Pulmonary artery endothelial cell (primary cell): ENCODE data around the gene CACNA1H. TPM values are rescaled to one million over a fixed set of nuclear protein-coding genes. Genes with fewer than 3 reads are reported as not detected.

Experiments
- DNase-seq: peaks from one replicate; pipeline ENCODE4 v3.0.0-alpha.2; 2011; ENCODE audit warnings: low read depth, low spot score
- total RNA-seq: library from RNA; depleted of rRNA; stranded (reverse); fragments of >200 nt; gene quantifications from 2 replicates; pipeline ENCODE4 v1.2.3, GENCODE V29; 2014

CACNA1H gene
- total RNA-seq, 1 donor from 2014 or later, result 0.07 TPM

DNA sequence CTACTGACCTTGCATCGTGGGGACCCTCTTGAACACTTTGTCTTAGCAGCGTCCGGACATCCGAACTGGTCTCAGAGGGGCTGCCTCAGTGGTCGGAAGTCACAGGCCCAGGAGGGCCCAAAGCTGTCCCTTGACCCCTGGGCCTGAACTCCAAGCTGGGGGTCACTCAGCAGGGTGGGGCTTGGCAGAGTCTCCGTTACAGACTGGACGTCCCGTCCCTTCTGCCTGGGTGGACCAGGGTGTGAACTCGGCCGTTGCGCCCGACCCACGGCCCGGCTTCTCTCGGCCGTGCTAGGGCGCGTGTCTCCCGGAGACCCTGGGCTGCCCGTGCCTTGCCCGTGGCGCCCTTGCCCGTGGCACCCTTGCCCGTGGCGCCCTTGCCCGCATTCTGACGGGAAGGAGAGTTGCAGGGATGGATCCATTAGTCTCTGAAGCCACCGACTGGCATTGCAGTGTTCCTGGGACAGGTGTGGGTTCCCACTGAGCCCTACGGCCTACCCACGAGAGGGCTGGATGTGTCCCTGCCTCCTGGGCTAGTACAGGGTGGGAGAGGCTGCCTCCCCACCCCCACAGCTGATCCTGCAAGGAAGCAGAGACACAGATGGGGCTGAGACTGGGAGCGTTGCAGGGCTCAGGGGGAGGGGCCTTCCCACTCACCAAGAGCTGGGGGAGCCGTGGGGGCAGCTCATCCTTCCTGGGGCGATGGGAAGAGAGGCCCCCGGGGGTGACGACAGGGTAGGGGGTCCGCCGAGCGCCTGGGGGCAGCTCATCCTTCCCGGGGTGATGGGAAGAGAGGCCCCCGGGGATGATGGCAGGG is 4.9 kb downstream of the CACNA1H start:
- DNase-seq, result no peak

GRCh38 chr16:1158456-1159324 is 5.8 kb downstream of the CACNA1H start:
- DNase-seq, result no peak

DNA sequence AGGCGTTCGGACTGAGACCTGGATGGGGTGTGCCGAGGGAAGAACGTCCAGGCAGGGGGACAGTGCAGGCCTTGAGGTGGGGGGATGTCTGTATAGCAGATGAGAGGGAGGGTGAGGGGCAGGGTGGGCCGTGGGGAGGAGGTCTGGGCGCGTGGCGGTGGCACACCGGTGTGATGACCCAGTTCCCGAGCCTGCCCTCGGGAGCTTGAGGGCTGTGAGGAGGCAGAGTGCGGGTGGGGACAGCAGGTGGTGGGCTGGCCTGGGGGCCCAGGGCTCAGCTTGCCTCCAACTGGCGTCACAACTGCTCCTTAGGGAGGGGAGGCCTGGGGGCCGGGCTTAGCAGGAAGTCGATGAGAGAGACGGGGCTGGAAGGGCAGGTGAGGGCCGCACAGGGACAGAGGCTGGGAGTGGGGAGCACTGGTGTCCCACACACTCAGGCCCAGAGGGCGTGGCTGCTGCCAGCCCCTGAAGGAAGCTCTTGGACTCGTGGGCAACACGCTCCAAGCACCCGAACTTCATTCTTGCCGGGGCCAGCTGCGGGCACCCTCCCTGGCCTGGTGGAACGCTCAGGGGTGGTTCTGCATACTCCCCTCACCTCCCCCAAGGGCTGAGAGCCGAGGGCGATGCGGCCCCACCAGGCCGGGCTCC is 6.5 kb downstream of the CACNA1H start:
- no peak for DNase-seq

GRCh38 chr16:1159973-1160772 is 7.3 kb downstream of the CACNA1H start:
- DNase-seq, result no peak

DNA sequence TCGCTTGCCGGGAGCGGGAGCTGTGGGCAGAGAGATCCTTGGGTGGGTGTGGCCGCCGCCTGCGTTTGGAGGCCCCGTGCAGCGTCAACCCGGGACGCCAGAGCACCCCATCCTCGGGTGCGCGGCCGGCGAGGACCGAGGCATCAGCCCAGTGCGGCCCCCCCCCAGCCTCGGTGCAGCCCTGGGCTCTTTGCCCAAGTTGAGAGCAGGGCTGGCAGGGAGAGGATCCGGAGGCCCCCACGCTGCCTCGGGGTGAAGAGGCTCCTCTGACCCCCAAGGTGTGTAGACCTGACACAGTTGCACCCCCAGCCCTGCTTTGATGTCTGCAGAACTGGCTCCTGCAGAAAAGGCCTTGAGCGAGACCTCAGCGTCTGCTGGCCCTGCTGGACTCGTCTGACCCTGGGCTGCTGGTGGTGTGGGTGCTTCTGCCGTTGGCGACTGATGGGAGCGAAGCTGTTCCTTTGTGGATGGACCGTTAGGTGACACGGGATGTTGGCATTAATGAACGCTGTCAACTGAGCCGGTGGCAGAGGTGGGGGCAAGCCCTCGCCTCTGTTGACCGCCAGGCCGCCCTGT is 8.0 kb downstream of the CACNA1H start:
- DNase-seq, result no peak

DNA sequence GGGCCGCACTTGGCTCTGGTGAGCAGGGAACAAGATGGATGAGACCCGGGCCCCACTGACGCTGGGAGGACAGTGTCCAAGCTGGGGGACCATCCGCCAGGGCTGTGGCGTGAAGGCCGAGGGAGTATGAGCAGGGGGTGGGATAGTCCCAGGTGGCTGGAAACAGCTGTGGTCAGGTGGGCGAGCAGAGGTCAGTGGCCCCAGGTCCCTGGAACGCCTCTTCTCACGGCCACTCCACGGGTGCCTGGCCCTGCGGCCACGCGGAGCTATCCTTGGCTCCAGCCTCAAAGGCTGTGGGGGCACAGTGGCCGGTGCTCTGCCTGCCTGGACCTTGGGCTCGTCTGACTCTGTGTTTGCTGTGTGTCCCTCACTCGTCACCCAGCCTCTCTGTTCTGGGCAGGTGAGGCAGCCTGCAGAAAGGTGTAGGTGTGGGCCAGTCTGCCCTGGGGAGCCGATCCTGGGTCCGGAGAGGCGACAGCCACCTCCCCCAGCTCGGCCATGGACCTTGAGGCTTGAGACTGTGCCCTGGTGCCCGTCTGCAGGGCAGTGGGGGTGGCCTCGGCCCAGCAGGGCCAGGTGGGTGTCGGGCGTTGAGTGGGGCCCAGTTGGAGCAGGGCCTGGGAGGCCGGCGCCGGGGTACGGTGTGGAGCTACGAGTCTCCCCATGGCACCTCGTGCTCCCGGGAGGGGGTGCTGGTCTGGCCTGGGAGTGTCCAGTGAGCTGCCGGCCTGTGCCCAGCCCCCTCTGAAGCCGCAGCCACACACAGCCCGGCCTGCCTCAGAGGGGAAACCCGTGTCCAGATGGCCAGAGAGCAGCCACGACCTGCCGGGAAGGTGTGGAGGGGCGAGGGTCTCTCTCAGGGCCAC is 10.0 kb downstream of the CACNA1H start:
- no peak for DNase-seq

DNA sequence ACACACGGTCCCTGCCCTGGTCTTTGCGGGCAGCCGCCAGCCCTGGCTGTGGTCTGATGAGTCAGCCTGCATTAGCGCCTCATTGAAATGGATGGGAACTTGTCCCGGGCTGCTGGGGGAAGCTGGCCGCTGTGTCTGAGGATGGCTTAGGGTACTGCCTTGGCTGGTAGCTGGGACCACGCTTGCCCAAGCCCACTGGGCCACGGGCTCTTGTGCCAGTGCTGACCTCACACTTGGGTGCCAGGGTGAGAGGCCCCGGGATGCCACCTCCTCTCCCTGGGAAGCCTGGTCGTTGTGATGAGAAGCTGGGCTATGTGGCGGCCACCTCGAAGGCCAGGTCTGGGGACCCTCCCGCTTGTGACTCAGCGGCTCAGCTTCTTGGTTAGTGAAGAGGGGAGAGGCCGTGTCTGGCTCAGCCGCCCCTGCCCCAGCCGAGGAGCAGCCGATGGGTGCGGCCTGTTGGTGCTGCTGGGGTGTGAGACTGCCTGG is 10.7 kb downstream of the CACNA1H start:
- no peak for DNase-seq

DNA sequence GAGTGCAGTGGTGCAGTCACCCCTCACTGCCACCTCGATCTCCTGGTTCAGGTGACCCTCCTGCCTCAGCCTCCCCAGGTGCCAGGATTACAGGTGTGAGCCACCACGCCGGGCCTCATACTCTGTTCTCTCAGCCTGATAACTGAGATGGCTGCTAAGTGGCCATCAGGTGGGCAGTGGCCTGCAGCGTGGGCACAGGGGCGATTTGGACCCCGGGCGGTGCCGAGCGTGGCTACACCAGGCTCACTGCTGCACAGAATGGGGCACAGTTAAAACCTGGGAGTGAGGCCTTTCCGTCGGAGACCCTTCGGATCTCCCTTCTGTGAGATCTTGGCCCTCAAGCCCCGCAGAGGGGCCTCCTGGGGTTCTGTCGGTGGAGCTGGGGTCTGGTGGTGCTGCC is 11.5 kb downstream of the CACNA1H start:
- no peak for DNase-seq

- no peak for DNase-seq
Observed at GRCh38 chr16:1164975-1165374, 12.1 kb downstream of the CACNA1H start.

DNA sequence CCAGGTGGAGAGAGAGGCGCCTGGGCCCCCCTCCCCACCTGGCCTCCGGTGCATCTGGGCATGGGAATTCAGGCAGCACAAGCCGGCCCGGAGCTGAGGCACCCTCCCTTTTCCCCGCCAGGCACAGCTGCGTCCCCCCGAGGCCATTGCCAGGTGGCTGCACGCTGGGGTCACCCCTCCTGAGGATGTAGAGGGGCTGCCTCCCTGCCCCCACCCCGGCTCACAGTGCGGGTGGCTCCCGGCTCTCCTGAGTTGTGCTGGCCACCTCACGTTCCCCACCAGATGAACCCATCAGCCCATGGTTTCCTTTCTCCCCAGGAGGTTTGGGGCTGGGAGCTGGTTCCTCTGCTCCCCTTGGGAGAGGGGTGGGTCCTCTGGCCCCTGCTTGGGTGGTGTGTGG is 12.6 kb downstream of the CACNA1H start:
- DNase-seq, result no peak

GRCh38 chr16:1167276-1168107 is 14.6 kb downstream of the CACNA1H start:
- no peak for DNase-seq

DNA sequence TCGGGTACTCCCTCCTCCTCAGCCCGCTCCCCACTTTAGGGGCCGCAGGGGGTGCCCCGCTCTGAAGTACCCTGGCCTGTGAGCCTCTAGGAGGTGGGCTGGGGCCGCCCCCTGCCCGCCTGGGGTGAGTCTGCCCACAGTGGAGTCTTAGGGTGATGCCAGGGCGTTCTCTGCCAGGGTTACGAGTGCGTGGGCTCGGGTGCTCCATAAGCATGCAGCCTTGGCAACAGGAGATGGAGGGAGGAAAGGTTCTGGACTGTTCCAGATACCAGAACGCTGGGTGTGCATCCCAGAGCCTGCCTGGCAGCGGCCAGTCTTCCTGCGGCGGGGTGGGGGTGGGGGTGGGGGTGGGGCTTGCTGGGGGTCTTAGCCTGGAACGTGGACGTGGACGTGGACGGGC is 15.9 kb downstream of the CACNA1H start:
- DNase-seq, result no peak

- DNase-seq, result no peak
Observed at GRCh38 chr16:1169285-1170075, 16.6 kb downstream of the CACNA1H start.

DNA sequence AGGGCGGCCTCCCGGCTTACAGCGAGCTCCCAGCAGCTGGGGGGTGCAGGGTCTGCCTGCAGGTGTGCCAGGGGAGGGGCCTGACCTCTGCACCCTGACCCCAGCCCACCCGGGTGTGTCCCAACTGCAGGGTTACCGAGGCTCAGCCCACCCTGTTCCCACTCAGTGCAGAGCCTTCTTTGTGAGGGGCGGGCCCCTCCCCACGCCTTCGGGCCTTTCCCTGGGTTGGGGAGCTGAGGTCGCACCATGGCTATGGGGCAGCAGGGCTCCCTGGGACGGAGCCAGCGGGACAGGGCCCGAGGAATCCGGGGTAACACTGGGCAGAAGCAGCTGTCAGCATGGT is 17.1 kb downstream of the CACNA1H start:
- no peak for DNase-seq

- no peak for DNase-seq
Observed at GRCh38 chr16:1171001-1171400, 18.1 kb downstream of the CACNA1H start.

- no peak for DNase-seq
Observed at GRCh38 chr16:1171854-1172428, 19.0 kb downstream of the CACNA1H start.

DNA sequence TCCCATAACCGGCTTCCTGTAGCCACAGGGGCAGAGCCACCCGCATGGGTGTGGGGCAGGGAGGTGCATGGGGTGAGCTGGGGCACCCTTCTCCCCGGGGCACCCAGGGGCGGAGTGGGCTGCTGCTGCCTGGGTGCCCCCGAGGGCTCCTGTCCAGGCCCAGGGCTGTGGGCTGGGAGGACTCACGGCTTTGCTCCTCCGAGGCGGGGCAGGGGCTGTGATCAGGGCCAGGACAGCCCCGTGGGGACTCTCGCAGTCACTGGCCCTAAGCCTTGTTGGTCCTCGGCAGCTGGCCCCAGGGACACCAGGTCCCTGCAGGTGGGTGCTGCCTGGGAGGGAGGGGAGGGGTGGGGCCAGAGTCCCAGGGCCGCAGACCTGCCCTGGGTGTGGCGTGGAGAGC is 19.7 kb downstream of the CACNA1H start:
- no peak for DNase-seq
